Fibroblast of villous mesenchyme (primary cell): ENCODE results near the gene TES. TPM values are rescaled to one million over a fixed set of nuclear protein-coding genes. Genes with fewer than 3 reads are reported as not detected.
"Not testable (repeated sequence)": the region's sequence is repeated elsewhere in the genome, so short reads cannot be mapped to it uniquely, and the experiment has no call there.

Experiments used
- DNase-seq: peaks from one replicate; pipeline ENCODE4 v3.0.0-alpha.2; 2010; ENCODE audit warnings: low read depth
- H3K4me3 ChIP-seq: 2 replicates; pipeline ENCODE4 v1.5.1; 2011; ENCODE audit warnings: low read depth, mild to moderate bottlenecking, low read length
- CTCF ChIP-seq: IDR thresholded peaks from 2 replicates; pipeline ENCODE4 v1.5.1; 2012; ENCODE audit warnings: low read depth, mild to moderate bottlenecking, low read length; ENCODE audit not compliant: insufficient read depth
- total RNA-seq: library from RNA; depleted of rRNA; stranded (reverse); fragments of >200 nt; gene quantifications from 2 replicates; pipeline ENCODE4 v1.2.3, GENCODE V29; 2012

The TES gene
- total RNA-seq, 1 donor, result 93.3 TPM

GRCh38 chr7:116173051-116174028 is 37.0 kb upstream of the TES start:
- TF ChIP-seq CTCF, result peak; percentile 50
- peak; percentile 78 for DNase-seq
- no peak overlapping the region for H3K4me3 ChIP-seq

- not testable (repeated sequence) for DNase-seq, H3K4me3 ChIP-seq
Observed at GRCh38 chr7:116175095-116175494, 35.2 kb upstream of the TES start.

- no peak for TF ChIP-seq CTCF
- DNase-seq, result peak; percentile 34
- no peak overlapping the region for H3K4me3 ChIP-seq
Observed at GRCh38 chr7:116176226-116176625, 34.1 kb upstream of the TES start.

- no peak for TF ChIP-seq CTCF
- peak; percentile 61 for DNase-seq
- H3K4me3 ChIP-seq, result no peak overlapping the region
Observed at GRCh38 chr7:116177009-116177408, 33.3 kb upstream of the TES start.

GRCh38 chr7:116180302-116180701 is 30.0 kb upstream of the TES start:
- H3K4me3 ChIP-seq, result no peak overlapping the region
- peak; percentile 65 for DNase-seq
- peak; percentile 78 for TF ChIP-seq CTCF

GRCh38 chr7:116182023-116182422 is 28.3 kb upstream of the TES start:
- DNase-seq, result no peak
- no peak for TF ChIP-seq CTCF
- H3K4me3 ChIP-seq, result no peak overlapping the region

GRCh38 chr7:116185450-116185849 is 24.9 kb upstream of the TES start:
- no peak for TF ChIP-seq CTCF
- no peak for DNase-seq
- no peak overlapping the region for H3K4me3 ChIP-seq
